ENCODE measurements around the gene CYBA.

The CYBA gene

GRCh38 chr16:88642881-88643643 is 7.8 kb downstream of the CYBA start:
- no peak for DNase-seq

- DNase-seq, result no peak
Observed at GRCh38 chr16:88640498-88641247, 10.2 kb downstream of the CYBA start.

- no peak for DNase-seq
Observed at GRCh38 chr16:88640039-88640495, 10.8 kb downstream of the CYBA start.

GRCh38 chr16:88639231-88640038 is 11.4 kb downstream of the CYBA start:
- DNase-seq, result peak; percentile 86

- no peak for DNase-seq
Observed at GRCh38 chr16:88638323-88639230, 12.3 kb downstream of the CYBA start, which contains the start of gene IL17C. IL17C (plus strand) TSS chr16:88638572; CDS start chr16:88638642, 70 bp downstream.

- DNase-seq, result no peak
Observed at GRCh38 chr16:88636488-88637265, 14.2 kb downstream of the CYBA start.

GRCh38 chr16:88635671-88636319 is 15.1 kb downstream of the CYBA start:
- no peak for DNase-seq

- no peak for DNase-seq
Observed at GRCh38 chr16:88634994-88635670, 15.7 kb downstream of the CYBA start.

GRCh38 chr16:88634141-88634993 is 16.5 kb downstream of the CYBA start:
- peak; percentile 88 for DNase-seq

- peak; percentile 92 for DNase-seq
Observed at GRCh38 chr16:88633684-88634140, 17.1 kb downstream of the CYBA start.

- no peak for DNase-seq
Observed at GRCh38 chr16:88632587-88632930, 18.3 kb downstream of the CYBA start.

- no peak for DNase-seq
Observed at GRCh38 chr16:88631920-88632586, 18.8 kb downstream of the CYBA start.

- DNase-seq, result no peak
Observed at GRCh38 chr16:88631384-88631783, 19.5 kb downstream of the CYBA start.

GRCh38 chr16:88630941-88631340 is 19.9 kb downstream of the CYBA start:
- DNase-seq, result no peak

GRCh38 chr16:88630433-88630832 is 20.4 kb downstream of the CYBA start:
- DNase-seq, result no peak

GRCh38 chr16:88629835-88630234 is 21.0 kb downstream of the CYBA start:
- DNase-seq, result no peak

GRCh38 chr16:88628512-88628974 is 22.3 kb downstream of the CYBA start:
- DNase-seq, result peak; percentile 90

Measured in islet precursor cell (in vitro differentiated cells).